K562 (cell line): ENCODE measurements around the gene SNX33. TPM values are rescaled to one million over a fixed set of nuclear protein-coding genes. Genes with fewer than 3 reads are reported as not detected.

Source experiments
- ADNP ChIP-seq: fragments of 200-800 bp; sonication (Bioruptor generic); IDR thresholded peaks from 2 replicates; pipeline ENCODE4 v1.6.1; 2016; ENCODE audit warnings: missing genetic modification characterization, missing compliant biosample characterization
- CCNT2 ChIP-seq: IDR thresholded peaks from 2 replicates; pipeline ENCODE4 v1.6.1; 2011; ENCODE audit warnings: borderline replicate concordance, low read depth, mild to moderate bottlenecking, moderate library complexity, mixed read lengths, low read length; ENCODE audit not compliant: insufficient read length; ENCODE audit errors: extremely low read depth
- CEBPB ChIP-seq: fragments of 450-650 bp; IDR thresholded peaks from 2 replicates; pipeline ENCODE4 v1.6.1; 2016; ENCODE audit warnings: missing genetic modification characterization, missing compliant biosample characterization
- CHD1 ChIP-seq: fragments of 200-600 bp; sonication (generic); IDR thresholded peaks from one replicate; pipeline ENCODE4 v1.6.1; 2012; ENCODE audit warnings: mild to moderate bottlenecking, moderate library complexity, low read length, inconsistent platforms
- FIP1L1 ChIP-seq: fragments of 200-400 bp; formaldehyde crosslinking; IDR thresholded peaks from 2 replicates; pipeline ENCODE4 v1.6.1; 2018; ENCODE audit warnings: mild to moderate bottlenecking, low read depth, low read length; ENCODE audit not compliant: poor library complexity, severe bottlenecking
- NCOA4 ChIP-seq: fragments of 450-650 bp; IDR thresholded peaks from 2 replicates; pipeline ENCODE4 v1.6.1; 2018; ENCODE audit warnings: mild to moderate bottlenecking; ENCODE audit not compliant: partially characterized antibody
- PHF8 ChIP-seq: fragments of 200-600 bp; sonication (generic); IDR thresholded peaks from 2 replicates; pipeline ENCODE4 v1.6.1; 2012; ENCODE audit warnings: mixed run types, mild to moderate bottlenecking, inconsistent platforms, low read length, moderate library complexity, borderline replicate concordance
- PTRF ChIP-seq: fragments of 450-650 bp; IDR thresholded peaks from 2 replicates; pipeline ENCODE4 v1.6.1; 2016; ENCODE audit warnings: mild to moderate bottlenecking, missing genetic modification characterization, missing compliant biosample characterization
- RAD51 ChIP-seq: fragments of 450-650 bp; IDR thresholded peaks from 2 replicates; pipeline ENCODE4 v1.7.1; 2016; ENCODE audit warnings: low read depth, mild to moderate bottlenecking, borderline replicate concordance
- RBM25 ChIP-seq: fragments of 200-400 bp; formaldehyde crosslinking; IDR thresholded peaks from 2 replicates; pipeline ENCODE4 v1.6.1; 2018; ENCODE audit warnings: low read length, low read depth, moderate library complexity; ENCODE audit not compliant: severe bottlenecking
- SRSF1 ChIP-seq: fragments of 200-400 bp; formaldehyde crosslinking; IDR thresholded peaks from 2 replicates; pipeline ENCODE4 v1.6.1; 2017; ENCODE audit warnings: mild to moderate bottlenecking, low read depth, low read length, moderate library complexity
- ZFP36 ChIP-seq: fragments of 150-350 bp; IDR thresholded peaks from 2 replicates; pipeline ENCODE4 v1.6.1; 2018; ENCODE audit warnings: low read length, low read depth; ENCODE audit not compliant: partially characterized antibody
- ZNF133 ChIP-seq: fragments of 250-450 bp; sonication (Bioruptor Pico); IDR thresholded peaks from 2 replicates; pipeline ENCODE4 v1.4.0; 2020; ENCODE audit warnings: mild to moderate bottlenecking
- ZNF165 ChIP-seq: fragments of 250-450 bp; sonication (Bioruptor Pico); IDR thresholded peaks from 2 replicates; pipeline ENCODE4 v1.4.0; 2020; ENCODE audit warnings: borderline replicate concordance
- ZNF175 ChIP-seq: fragments of 200-800 bp; sonication (Bioruptor generic); IDR thresholded peaks from 2 replicates; pipeline ENCODE4 v1.6.1; 2016; ENCODE audit warnings: low read depth, mild to moderate bottlenecking, missing genetic modification characterization, missing compliant biosample characterization
- ZNF444 ChIP-seq: fragments of 250-450 bp; sonication (Bioruptor Pico); IDR thresholded peaks from 2 replicates; pipeline ENCODE4 v1.4.0; 2020; ENCODE audit warnings: mild to moderate bottlenecking, moderate library complexity
- ZNF584 ChIP-seq: fragments of 200-800 bp; sonication (Bioruptor generic); IDR thresholded peaks from 2 replicates; pipeline ENCODE4 v1.6.1; 2016; ENCODE audit warnings: low read depth, mild to moderate bottlenecking, missing genetic modification characterization, missing compliant biosample characterization
- polyA plus RNA-seq, 8 experiments: library from polyadenylated mRNA; depleted of rRNA in 4 of 8; stranded (reverse) in 5 of 8; unstranded in 3 of 8; fragments of >200 nt; fragmentation: Nextera tagmentation in 2 of 8; fragmentation: Illumina TruSeq in 1 of 8; extraction: Ambion mirVana in 2 of 8; extraction: Trizol in 1 of 8; gene quantifications; 2 replicates each; pipeline versions ENCODE4 v1.2.1 to v1.2.3, GENCODE V29; 2011 to 2014; ENCODE audit warnings: inconsistent platforms in 1 of 8, missing spikeins in 1 of 8
- total RNA-seq, 7 experiments: library from RNA; depleted of rRNA in 6 of 7; stranded (reverse); fragments of >200 nt in 6 of 7; fragmentation: Illumina TruSeq in 2 of 7; extraction: Trizol in 2 of 7; gene quantifications; 2 replicates each; pipeline versions ENCODE4 v1.2.1 to v1.2.3, GENCODE V29; 2011 to 2021; ENCODE audit warnings: low replicate concordance in 1 of 7
- TF ChIP-seq, protein P1 (sequence below): fragments of 200-400 bp; formaldehyde crosslinking; IDR thresholded peaks from 2 replicates; pipeline ENCODE4 v1.6.1; 2017; ENCODE audit warnings: mild to moderate bottlenecking, low read depth, low read length, moderate library complexity
- TF ChIP-seq, protein P2 (sequence below): IDR thresholded peaks from 2 replicates; pipeline ENCODE4 v1.6.1; 2016; ENCODE audit warnings: missing genetic modification characterization, missing compliant biosample characterization
- TF ChIP-seq, protein P3 (sequence below): conservative IDR thresholded peaks from 2 replicates; pipeline ENCODE4 v1.6.1; 2011; ENCODE audit warnings: low read depth, mild to moderate bottlenecking, low read length; ENCODE audit not compliant: control insufficient read depth
- TF ChIP-seq, protein P4 (sequence below): sonication (generic); formaldehyde crosslinking; IDR thresholded peaks from 2 replicates; pipeline ENCODE4 v1.8.0; 2022; ENCODE audit warnings: missing genetic modification reagents, mild to moderate bottlenecking, borderline replicate concordance

The SNX33 gene
- total and polyA plus RNA-seq, 9 of the 15 experiments (the other 6 are each of a cell fraction or from before 2014, with no cell fraction given) = 1.4 to 14.1 (median 8.2) TPM

DNA sequence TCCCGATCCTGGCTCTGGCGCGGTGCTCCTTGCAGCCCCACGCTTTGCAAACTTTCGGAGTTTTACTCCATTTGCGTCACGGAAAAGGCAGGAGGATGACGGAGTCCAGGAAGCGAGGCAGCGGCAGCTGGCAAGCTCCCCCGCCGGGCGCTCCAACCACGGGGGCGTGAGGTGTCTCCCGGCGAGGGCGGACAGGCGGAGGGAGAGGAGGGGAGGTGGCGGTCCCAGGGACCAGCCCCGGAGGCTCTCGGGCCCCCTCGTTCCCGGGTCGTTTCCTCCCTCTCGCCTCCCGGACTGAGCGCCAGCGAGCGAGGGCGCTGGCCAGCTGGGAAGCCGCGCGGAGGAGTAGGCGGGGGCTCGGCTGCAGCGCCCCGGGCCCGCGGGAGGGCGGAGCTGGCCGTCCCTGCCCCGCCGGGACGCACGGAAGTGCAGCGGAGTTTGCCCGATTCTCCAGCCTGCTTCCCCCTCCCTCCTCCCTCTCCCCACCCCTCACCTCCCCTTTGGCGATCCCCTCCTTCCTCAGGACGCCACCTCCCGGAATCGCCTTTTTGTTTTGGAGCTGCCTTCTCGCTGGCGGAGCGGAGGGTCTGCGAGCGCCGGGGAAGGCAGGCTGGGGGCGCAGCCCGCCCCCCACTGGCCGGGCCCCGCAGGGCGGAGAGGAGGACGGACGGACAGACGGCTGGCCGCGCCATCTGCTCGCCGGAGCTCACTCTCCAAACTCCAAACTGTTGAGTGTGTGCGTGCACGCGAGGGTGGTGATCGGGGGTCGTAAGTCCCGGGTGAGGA, at the start of gene SNX33 (continued):
- TF ChIP-seq FIP1L1 (peak; percentile 80), ZNF175 (CRISPR knock-in tag) (no peak), ZNF444 (no peak), CHD1 (no peak), NCOA4 (no peak), ADNP (tag) (no peak), ZFP36 (peak; percentile 17), RBM25 (no peak), SRSF1 (no peak), ZNF133 (CRISPR knock-in tag) (no peak), RAD51 (no peak), ZNF584 (CRISPR knock-in tag) (no peak), CCNT2 (peak; percentile 72), CEBPB (tag) (no peak), PTRF (tag) (no peak), ZNF165 (CRISPR knock-in tag) (no peak), PHF8 (peak; percentile 63; the same call in 1 of the 2 replicates)
- TF ChIP-seq, protein P1, sequence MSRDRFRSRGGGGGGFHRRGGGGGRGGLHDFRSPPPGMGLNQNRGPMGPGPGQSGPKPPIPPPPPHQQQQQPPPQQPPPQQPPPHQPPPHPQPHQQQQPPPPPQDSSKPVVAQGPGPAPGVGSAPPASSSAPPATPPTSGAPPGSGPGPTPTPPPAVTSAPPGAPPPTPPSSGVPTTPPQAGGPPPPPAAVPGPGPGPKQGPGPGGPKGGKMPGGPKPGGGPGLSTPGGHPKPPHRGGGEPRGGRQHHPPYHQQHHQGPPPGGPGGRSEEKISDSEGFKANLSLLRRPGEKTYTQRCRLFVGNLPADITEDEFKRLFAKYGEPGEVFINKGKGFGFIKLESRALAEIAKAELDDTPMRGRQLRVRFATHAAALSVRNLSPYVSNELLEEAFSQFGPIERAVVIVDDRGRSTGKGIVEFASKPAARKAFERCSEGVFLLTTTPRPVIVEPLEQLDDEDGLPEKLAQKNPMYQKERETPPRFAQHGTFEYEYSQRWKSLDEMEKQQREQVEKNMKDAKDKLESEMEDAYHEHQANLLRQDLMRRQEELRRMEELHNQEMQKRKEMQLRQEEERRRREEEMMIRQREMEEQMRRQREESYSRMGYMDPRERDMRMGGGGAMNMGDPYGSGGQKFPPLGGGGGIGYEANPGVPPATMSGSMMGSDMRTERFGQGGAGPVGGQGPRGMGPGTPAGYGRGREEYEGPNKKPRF = no peak
- TF ChIP-seq, protein P2, sequence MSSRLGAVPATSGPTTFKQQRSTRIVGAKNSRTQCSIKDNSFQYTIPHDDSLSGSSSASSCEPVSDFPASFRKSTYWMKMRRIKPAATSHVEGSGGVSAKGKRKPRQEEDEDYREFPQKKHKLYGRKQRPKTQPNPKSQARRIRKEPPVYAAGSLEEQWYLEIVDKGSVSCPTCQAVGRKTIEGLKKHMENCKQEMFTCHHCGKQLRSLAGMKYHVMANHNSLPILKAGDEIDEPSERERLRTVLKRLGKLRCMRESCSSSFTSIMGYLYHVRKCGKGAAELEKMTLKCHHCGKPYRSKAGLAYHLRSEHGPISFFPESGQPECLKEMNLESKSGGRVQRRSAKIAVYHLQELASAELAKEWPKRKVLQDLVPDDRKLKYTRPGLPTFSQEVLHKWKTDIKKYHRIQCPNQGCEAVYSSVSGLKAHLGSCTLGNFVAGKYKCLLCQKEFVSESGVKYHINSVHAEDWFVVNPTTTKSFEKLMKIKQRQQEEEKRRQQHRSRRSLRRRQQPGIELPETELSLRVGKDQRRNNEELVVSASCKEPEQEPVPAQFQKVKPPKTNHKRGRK (tag) = no peak
- TF ChIP-seq, protein P3, sequence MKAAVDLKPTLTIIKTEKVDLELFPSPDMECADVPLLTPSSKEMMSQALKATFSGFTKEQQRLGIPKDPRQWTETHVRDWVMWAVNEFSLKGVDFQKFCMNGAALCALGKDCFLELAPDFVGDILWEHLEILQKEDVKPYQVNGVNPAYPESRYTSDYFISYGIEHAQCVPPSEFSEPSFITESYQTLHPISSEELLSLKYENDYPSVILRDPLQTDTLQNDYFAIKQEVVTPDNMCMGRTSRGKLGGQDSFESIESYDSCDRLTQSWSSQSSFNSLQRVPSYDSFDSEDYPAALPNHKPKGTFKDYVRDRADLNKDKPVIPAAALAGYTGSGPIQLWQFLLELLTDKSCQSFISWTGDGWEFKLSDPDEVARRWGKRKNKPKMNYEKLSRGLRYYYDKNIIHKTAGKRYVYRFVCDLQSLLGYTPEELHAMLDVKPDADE = no peak; the same call in 1 of the 2 replicates
- TF ChIP-seq, protein P4, sequence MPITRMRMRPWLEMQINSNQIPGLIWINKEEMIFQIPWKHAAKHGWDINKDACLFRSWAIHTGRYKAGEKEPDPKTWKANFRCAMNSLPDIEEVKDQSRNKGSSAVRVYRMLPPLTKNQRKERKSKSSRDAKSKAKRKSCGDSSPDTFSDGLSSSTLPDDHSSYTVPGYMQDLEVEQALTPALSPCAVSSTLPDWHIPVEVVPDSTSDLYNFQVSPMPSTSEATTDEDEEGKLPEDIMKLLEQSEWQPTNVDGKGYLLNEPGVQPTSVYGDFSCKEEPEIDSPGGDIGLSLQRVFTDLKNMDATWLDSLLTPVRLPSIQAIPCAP (CRISPR knock-in tag) = no peak
